ENCODE results near the gene CRHR1. TPM values are rescaled to one million over a fixed set of nuclear protein-coding genes. Genes with fewer than 3 reads are reported as not detected.

Gene CRHR1
- polyA plus RNA-seq, 1 donor = 0.24 TPM

DNA sequence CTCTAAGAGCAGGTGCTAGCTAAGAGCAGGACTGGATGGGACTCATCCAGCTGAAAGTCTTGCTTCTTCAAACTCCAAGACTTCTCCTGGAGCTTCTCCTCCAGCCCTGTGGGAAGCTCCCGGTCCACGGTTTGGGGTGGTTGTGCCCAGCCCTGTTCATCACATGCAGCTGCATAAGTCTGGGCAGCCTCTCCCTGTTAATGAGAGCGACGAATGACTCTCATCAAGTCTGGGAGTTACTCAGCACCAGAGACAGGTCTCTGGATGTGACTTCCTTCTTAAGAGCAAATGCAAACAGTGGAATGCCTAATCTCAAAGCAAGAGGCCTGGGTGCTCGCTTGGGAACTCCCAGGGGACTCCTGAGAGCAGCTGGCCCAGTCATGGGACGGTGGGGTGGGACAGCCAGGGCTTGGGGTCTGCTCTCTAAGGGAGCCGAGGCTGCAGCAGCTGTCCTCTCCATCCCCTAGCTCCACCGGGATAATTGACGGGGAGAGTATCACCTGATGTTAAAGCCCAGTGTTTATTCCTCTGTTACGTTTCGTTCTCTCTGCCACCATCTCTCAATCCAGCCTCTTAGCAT lies 35.3 kb upstream of the CRHR1 start:
- peaks cover 19% of the 10 kb centered on the region for H3K27me3 ChIP-seq (ENCODE audit: control insufficient read depth, insufficient read depth, low read length)
- no peaks in the 10 kb centered on the region for H3K36me3 ChIP-seq (ENCODE audit: control insufficient read depth, insufficient read depth, low read length)
- DNase-seq = no peak
- WGBS (ENCODE audit: insufficient coverage, low lambda C conversion rate) = no CpG with 5 or more reads among the region's 11 CpGs
- no peaks in the 10 kb centered on the region for H3K9me3 ChIP-seq (ENCODE audit: control insufficient read depth, low read depth, low read length)
- no peaks in the 10 kb centered on the region for H3K4me1 ChIP-seq (ENCODE audit: control insufficient read depth, insufficient read depth, low read length)
- H3K27ac ChIP-seq (ENCODE audit: low read length) = no peak overlapping the region
- H3K4me3 ChIP-seq (ENCODE audit: low read length) = no peak overlapping the region

DNA sequence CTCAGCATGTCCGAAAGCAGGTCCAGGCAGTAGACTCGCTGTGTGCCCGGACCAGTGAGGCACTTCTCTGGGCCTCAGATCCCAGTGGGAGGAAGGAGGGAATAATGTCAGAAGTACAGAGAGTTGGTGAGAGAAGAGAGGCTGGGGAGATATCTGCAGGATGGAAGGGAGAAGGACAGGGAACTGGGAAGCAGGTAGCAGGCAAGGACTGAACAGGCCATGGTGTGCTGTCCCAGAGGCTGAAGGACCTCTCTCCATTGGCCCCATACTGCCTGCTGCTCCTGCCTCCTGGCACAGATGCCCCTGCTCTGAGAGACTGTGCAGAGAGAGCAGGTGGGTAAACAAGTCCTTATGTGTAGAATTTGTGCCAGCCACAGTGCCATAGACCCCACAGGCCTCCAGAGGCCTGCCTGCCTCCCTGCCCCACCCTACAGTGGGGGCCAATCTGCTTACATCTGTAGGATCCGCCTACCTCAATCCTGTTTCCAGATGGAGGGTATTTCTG lies 34.2 kb upstream of the CRHR1 start:
- WGBS (ENCODE audit: insufficient coverage, low lambda C conversion rate) = no CpG with 5 or more reads among the region's 4 CpGs
- Histone ChIP-seq H3K9me3 (ENCODE audit: control insufficient read depth, low read depth, low read length) (no peaks in the 10 kb centered on the region), H3K4me3 (ENCODE audit: low read length) (no peak overlapping the region), H3K4me1 (ENCODE audit: control insufficient read depth, insufficient read depth, low read length) (no peaks in the 10 kb centered on the region), H3K27me3 (ENCODE audit: control insufficient read depth, insufficient read depth, low read length) (peaks cover 17% of the 10 kb centered on the region), H3K27ac (ENCODE audit: low read length) (no peak overlapping the region), H3K36me3 (ENCODE audit: control insufficient read depth, insufficient read depth, low read length) (no peaks in the 10 kb centered on the region)
- DNase-seq = no peak

GRCh38 chr17:45750779-45751440 lies 33.2 kb upstream of the CRHR1 start:
- no CpG with 5 or more reads among the region's 15 CpGs for WGBS (ENCODE audit: insufficient coverage, low lambda C conversion rate)
- no peak overlapping the region for H3K4me3 ChIP-seq (ENCODE audit: low read length)
- H3K36me3 ChIP-seq (ENCODE audit: control insufficient read depth, insufficient read depth, low read length) = no peaks in the 10 kb centered on the region
- DNase-seq = no peak
- no peak overlapping the region for H3K27ac ChIP-seq (ENCODE audit: low read length)
- no peaks in the 10 kb centered on the region for H3K4me1 ChIP-seq (ENCODE audit: control insufficient read depth, insufficient read depth, low read length)
- peaks cover 22% of the 10 kb centered on the region for H3K27me3 ChIP-seq (ENCODE audit: control insufficient read depth, insufficient read depth, low read length)
- no peaks in the 10 kb centered on the region for H3K9me3 ChIP-seq (ENCODE audit: control insufficient read depth, low read depth, low read length)

DNA sequence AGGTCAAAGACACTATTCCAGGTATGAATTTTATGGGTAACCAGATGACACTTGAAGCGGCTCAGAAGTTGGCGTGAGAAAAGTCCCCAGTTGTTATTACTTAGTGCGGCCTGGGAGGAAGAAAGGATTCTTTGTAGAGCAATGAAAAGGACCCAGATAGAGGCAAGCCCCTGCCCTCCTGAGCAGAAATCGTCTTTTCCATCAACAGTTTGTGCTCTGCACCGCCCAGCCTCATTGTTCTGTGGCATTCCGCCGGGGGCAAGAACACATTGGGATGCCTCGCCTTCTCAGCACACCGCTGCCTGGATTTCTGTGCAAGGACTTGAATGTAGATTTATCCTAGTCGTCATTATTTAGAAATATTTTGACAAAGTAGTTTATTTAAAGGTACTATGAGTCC lies 32.7 kb upstream of the CRHR1 start:
- no peak overlapping the region for H3K4me3 ChIP-seq (ENCODE audit: low read length)
- 80% methylated on average over 1 of the region's 10 CpGs for whole genome bisulfite sequencing (ENCODE audit: insufficient coverage, low lambda C conversion rate)
- no peaks in the 10 kb centered on the region for H3K4me1 ChIP-seq (ENCODE audit: control insufficient read depth, insufficient read depth, low read length)
- H3K27ac ChIP-seq (ENCODE audit: low read length) = no peak overlapping the region
- H3K9me3 ChIP-seq (ENCODE audit: control insufficient read depth, low read depth, low read length) = no peaks in the 10 kb centered on the region
- H3K27me3 ChIP-seq (ENCODE audit: control insufficient read depth, insufficient read depth, low read length) = peaks cover 21% of the 10 kb centered on the region
- H3K36me3 ChIP-seq (ENCODE audit: control insufficient read depth, insufficient read depth, low read length) = no peaks in the 10 kb centered on the region
- DNase-seq = no peak

DNA sequence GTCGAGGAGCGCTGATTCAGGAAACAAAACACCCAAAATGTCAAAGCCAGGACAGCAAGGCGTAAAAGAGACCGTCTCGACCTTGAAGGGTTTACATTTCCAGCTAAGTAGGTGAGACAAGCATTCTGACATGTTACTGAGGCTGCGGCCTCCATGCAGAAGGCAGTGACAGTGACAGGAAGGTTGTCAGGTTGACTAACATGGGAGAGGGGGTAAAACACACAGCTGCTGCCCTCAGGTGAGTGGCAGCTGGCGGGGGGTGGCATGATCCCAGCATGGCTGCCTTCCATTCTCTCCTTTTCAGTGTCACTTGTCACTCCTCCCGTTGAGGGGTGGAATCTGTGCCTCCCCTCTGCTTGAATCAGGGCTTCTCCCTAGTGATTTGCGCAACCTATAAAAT lies 31.9 kb upstream of the CRHR1 start:
- Histone ChIP-seq H3K4me3 (ENCODE audit: low read length) (no peak overlapping the region), H3K27ac (ENCODE audit: low read length) (no peak overlapping the region), H3K36me3 (ENCODE audit: control insufficient read depth, insufficient read depth, low read length) (no peaks in the 10 kb centered on the region), H3K9me3 (ENCODE audit: control insufficient read depth, low read depth, low read length) (no peaks in the 10 kb centered on the region), H3K4me1 (ENCODE audit: control insufficient read depth, insufficient read depth, low read length) (no peaks in the 10 kb centered on the region), H3K27me3 (ENCODE audit: control insufficient read depth, insufficient read depth, low read length) (peaks cover 22% of the 10 kb centered on the region)
- DNase-seq = no peak
- WGBS (ENCODE audit: insufficient coverage, low lambda C conversion rate) = no CpG with 5 or more reads among the region's 9 CpGs

GRCh38 chr17:45753645-45754225 lies 30.4 kb upstream of the CRHR1 start:
- no CpG with 5 or more reads among the region's 7 CpGs for WGBS (ENCODE audit: insufficient coverage, low lambda C conversion rate)
- no peaks in the 10 kb centered on the region for H3K9me3 ChIP-seq (ENCODE audit: control insufficient read depth, low read depth, low read length)
- H3K4me1 ChIP-seq (ENCODE audit: control insufficient read depth, insufficient read depth, low read length) = no peaks in the 10 kb centered on the region
- H3K27ac ChIP-seq (ENCODE audit: low read length) = no peak overlapping the region
- no peaks in the 10 kb centered on the region for H3K36me3 ChIP-seq (ENCODE audit: control insufficient read depth, insufficient read depth, low read length)
- H3K4me3 ChIP-seq (ENCODE audit: low read length) = no peak overlapping the region
- DNase-seq = no peak
- peaks cover 22% of the 10 kb centered on the region for H3K27me3 ChIP-seq (ENCODE audit: control insufficient read depth, insufficient read depth, low read length)

DNA sequence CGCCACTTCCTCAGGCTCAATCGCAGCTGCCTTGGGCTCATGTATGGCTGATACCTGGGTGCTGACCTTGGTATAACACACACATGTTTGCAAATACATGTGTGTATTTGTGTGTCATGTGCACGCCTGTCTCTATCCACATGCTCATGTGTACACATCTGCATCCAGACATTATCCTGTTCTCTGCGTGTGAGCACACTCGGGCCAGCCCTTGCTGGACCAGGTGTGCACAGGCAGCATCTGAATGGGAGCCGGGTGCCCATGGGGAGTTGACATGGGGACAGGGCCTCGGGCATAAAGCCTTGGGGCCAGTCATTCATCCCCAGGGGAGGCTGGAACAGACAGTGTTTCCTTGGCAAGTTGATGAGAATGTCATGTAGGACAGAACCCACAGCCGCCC lies 29.1 kb upstream of the CRHR1 start:
- Histone ChIP-seq H3K9me3 (ENCODE audit: control insufficient read depth, low read depth, low read length) (no peaks in the 10 kb centered on the region), H3K27ac (ENCODE audit: low read length) (no peak overlapping the region), H3K4me3 (ENCODE audit: low read length) (no peak overlapping the region), H3K36me3 (ENCODE audit: control insufficient read depth, insufficient read depth, low read length) (no peaks in the 10 kb centered on the region), H3K4me1 (ENCODE audit: control insufficient read depth, insufficient read depth, low read length) (no peaks in the 10 kb centered on the region), H3K27me3 (ENCODE audit: control insufficient read depth, insufficient read depth, low read length) (peaks cover 20% of the 10 kb centered on the region)
- no peak for DNase-seq
- WGBS (ENCODE audit: insufficient coverage, low lambda C conversion rate) = no CpG with 5 or more reads among the region's 8 CpGs

- no peak for DNase-seq
- Histone ChIP-seq H3K4me3 (ENCODE audit: low read length) (no peak overlapping the region), H3K27me3 (ENCODE audit: control insufficient read depth, insufficient read depth, low read length) (peaks cover 20% of the 10 kb centered on the region), H3K27ac (ENCODE audit: low read length) (no peak overlapping the region), H3K9me3 (ENCODE audit: control insufficient read depth, low read depth, low read length) (no peaks in the 10 kb centered on the region), H3K4me1 (ENCODE audit: control insufficient read depth, insufficient read depth, low read length) (no peaks in the 10 kb centered on the region), H3K36me3 (ENCODE audit: control insufficient read depth, insufficient read depth, low read length) (no peaks in the 10 kb centered on the region)
- WGBS (ENCODE audit: insufficient coverage, low lambda C conversion rate) = no CpG with 5 or more reads among the region's 12 CpGs
These were observed 27.7 kb upstream of the CRHR1 start for GRCh38 chr17:45756266-45756991.

GRCh38 chr17:45757431-45758218 lies 26.5 kb upstream of the CRHR1 start:
- H3K4me3 ChIP-seq (ENCODE audit: low read length) = no peak overlapping the region
- H3K27ac ChIP-seq (ENCODE audit: low read length) = no peak overlapping the region
- H3K9me3 ChIP-seq (ENCODE audit: control insufficient read depth, low read depth, low read length) = no peaks in the 10 kb centered on the region
- no peaks in the 10 kb centered on the region for H3K4me1 ChIP-seq (ENCODE audit: control insufficient read depth, insufficient read depth, low read length)
- no peak for DNase-seq
- peaks cover 24% of the 10 kb centered on the region for H3K27me3 ChIP-seq (ENCODE audit: control insufficient read depth, insufficient read depth, low read length)
- H3K36me3 ChIP-seq (ENCODE audit: control insufficient read depth, insufficient read depth, low read length) = no peaks in the 10 kb centered on the region
- WGBS (ENCODE audit: insufficient coverage, low lambda C conversion rate) = 94% methylated on average over 2 of the region's 13 CpGs

DNA sequence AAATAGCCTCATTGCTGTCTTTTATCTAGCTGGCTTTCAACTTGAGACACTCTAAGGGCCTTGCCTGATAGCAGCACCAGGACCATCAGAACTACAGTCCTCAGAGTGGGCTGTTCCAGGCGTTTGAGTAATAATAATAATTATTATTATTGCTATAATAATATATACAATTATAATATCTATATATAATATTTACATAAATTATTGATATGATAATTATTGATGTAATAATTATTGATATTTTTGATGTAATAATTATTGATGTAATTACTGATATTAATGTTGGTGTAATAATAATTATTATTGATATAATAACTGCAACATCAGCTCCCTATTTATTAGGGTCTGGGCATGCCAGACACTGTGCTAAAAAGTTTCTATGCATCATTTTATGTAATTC lies 25.6 kb upstream of the CRHR1 start:
- no CpG with 5 or more reads among the region's 1 CpG for WGBS (ENCODE audit: insufficient coverage, low lambda C conversion rate)
- Histone ChIP-seq H3K36me3 (ENCODE audit: control insufficient read depth, insufficient read depth, low read length) (no peaks in the 10 kb centered on the region), H3K4me1 (ENCODE audit: control insufficient read depth, insufficient read depth, low read length) (no peaks in the 10 kb centered on the region), H3K4me3 (ENCODE audit: low read length) (no peak overlapping the region), H3K9me3 (ENCODE audit: control insufficient read depth, low read depth, low read length) (peaks cover 2% of the 10 kb centered on the region), H3K27me3 (ENCODE audit: control insufficient read depth, insufficient read depth, low read length) (peaks cover 24% of the 10 kb centered on the region), H3K27ac (ENCODE audit: low read length) (no peak overlapping the region)
- DNase-seq = no peak

Data from large intestine (tissue), 3 donors.